BE2C (cell line): ENCODE measurements around the gene GSTM5.
"Not testable (repeated sequence)": the region's sequence is repeated elsewhere in the genome, so short reads cannot be mapped to it uniquely, and the experiment has no call there.

Experiments
- DNase-seq: peaks from one replicate; pipeline ENCODE4 v3.0.0-alpha.2; 2020
- H3K27me3 ChIP-seq: fragments of 250-450 bp; sonication (Bioruptor Pico); 2 replicates; pipeline ENCODE4 v1.5.1; 2020; ENCODE audit warnings: mild to moderate bottlenecking
- H3K36me3 ChIP-seq: fragments of 250-450 bp; sonication (Bioruptor Pico); 2 replicates; pipeline ENCODE4 v1.5.1; 2020; ENCODE audit warnings: mild to moderate bottlenecking
- H3K4me1 ChIP-seq: fragments of 250-450 bp; sonication (Bioruptor Pico); 2 replicates; pipeline ENCODE4 v1.5.1; 2020
- H3K4me3 ChIP-seq: 2 replicates; pipeline ENCODE4 v1.5.1; 2011; ENCODE audit warnings: low read depth, low read length
- H3K9me3 ChIP-seq: fragments of 250-450 bp; sonication (Bioruptor Pico); 2 replicates; pipeline ENCODE4 v1.5.1; 2020
- CTCF ChIP-seq: IDR thresholded peaks from 2 replicates; pipeline ENCODE4 v1.5.1; 2012; ENCODE audit warnings: mild to moderate bottlenecking, low read depth, low read length

GSTM5 gene

GRCh38 chr1:109704173-109704572 lies 7.9 kb upstream of the GSTM5 start:
- no peaks in the 10 kb centered on the region for H3K27me3 ChIP-seq
- TF ChIP-seq CTCF, result peak; percentile 17; the same call in 1 of the 2 replicates
- no peak for DNase-seq
- H3K4me3 ChIP-seq, result no peak overlapping the region
- 0 out of 2 replicates have a peak, but pooled peaks cover 3% of the 10 kb centered on the region for H3K4me1 ChIP-seq
- no peaks in the 10 kb centered on the region for H3K9me3 ChIP-seq
- no peaks in the 10 kb centered on the region for H3K36me3 ChIP-seq

- Histone ChIP-seq H3K4me3 (no peak overlapping the region), H3K9me3 (no peaks in the 10 kb centered on the region), H3K27me3 (no peaks in the 10 kb centered on the region), H3K36me3 (no peaks in the 10 kb centered on the region), H3K4me1 (0 out of 2 replicates have a peak, but pooled peaks cover 3% of the 10 kb centered on the region)
- TF ChIP-seq CTCF, result no peak
- DNase-seq, result no peak
These were observed 6.6 kb upstream of the GSTM5 start for GRCh38 chr1:109705411-109705810.

DNA sequence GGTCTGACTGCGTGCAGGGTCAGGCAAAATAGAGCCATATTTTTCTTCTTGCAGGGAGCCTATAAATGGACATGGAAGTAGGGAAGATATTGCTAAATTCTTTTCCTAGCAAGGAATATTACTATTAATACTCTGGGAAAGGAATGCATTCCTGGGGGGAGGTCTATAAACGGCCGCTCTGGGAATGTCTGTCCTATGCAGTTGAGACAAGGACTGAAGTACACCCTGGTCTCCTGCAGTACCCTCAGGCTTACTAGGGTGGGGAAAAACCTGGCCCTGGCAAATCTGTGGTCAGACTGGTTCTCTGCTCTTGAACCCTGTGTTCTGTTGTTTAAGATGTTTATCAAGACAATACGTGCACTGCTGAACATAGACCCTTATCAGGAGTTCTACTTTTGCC lies 3.1 kb upstream of the GSTM5 start:
- DNase-seq, H3K9me3 ChIP-seq, H3K27me3 ChIP-seq, H3K36me3 ChIP-seq, H3K4me1 ChIP-seq, H3K4me3 ChIP-seq: not testable (repeated sequence)

DNA sequence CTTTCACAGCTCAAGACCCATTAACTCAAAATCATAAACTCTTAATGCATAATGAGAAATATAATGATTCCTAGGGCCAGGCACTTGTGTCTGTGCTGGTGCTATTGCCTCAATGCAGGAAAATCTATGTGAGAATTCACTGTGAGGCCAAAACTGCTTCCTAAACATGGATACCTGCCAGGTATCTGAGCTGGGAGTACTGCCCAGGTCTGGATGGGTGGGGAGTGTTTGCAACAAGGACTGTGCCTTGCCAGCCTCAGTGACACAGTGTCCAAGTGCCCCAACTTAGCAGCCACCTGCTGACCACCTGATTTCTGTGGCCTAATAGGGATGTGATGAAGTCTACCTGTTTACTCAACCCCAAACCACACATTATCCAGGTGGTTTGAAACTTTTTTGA lies 2.2 kb upstream of the GSTM5 start:
- H3K9me3 ChIP-seq, H3K36me3 ChIP-seq, H3K27me3 ChIP-seq, DNase-seq, H3K4me3 ChIP-seq, H3K4me1 ChIP-seq: not testable (repeated sequence)

DNA sequence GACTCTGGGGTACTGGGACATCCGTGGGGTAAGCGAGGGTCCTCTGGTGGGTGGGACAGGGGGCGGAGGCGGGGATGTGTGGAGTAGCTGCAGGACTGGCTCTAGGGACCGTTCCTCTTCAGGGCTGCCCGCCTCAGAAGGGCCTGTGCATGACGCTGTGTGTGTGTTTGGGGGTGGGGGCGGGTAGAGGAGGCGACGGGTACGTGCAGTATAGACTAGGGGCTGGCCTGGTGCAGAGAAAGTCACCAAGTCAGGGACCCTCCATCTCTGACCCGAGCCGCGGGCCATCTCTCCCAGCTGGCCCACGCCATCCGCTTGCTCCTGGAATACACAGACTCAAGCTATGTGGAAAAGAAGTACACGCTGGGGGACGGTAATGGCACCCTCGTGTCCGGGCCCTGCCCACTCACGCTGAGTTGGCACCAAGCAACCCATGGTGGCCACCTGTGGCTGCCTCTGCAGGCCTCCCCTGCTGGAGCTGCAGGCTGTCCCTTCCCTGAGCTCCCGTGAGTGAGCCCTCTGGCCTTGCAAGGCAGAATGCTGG lies 342 bp downstream of the GSTM5 start:
- no peak for DNase-seq
- Histone ChIP-seq H3K4me3 (no peak overlapping the region), H3K4me1 (no peaks in the 10 kb centered on the region), H3K27me3 (no peaks in the 10 kb centered on the region), H3K9me3 (no peaks in the 10 kb centered on the region), H3K36me3 (no peaks in the 10 kb centered on the region)
- TF ChIP-seq CTCF, result no peak

DNA sequence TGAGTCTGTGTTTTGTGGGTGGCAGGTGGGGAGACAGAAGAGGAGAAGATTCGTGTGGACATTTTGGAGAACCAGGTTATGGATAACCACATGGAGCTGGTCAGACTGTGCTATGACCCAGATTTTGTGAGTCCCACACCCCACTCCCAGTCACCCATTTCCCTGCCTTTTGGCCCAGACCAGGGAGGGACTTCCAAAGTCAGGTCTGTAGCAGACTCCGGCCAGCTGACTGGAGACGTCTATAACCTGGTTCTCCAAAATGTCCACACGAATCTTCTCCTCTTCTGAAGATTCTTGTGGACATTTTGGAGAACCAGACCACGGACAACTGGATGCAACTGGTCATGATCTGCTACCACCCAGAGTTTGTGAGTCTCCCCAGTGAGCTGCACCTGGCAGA lies 1.6 kb downstream of the GSTM5 start:
- H3K4me1 ChIP-seq, result no peaks in the 10 kb centered on the region
- TF ChIP-seq CTCF, result no peak
- no peaks in the 10 kb centered on the region for H3K27me3 ChIP-seq
- no peaks in the 10 kb centered on the region for H3K9me3 ChIP-seq
- H3K36me3 ChIP-seq, result no peaks in the 10 kb centered on the region
- H3K4me3 ChIP-seq, result no peak overlapping the region
- DNase-seq, result no peak

- TF ChIP-seq CTCF, result no peak
- no peaks in the 10 kb centered on the region for H3K9me3 ChIP-seq
- no peaks in the 10 kb centered on the region for H3K4me1 ChIP-seq
- H3K27me3 ChIP-seq, result no peaks in the 10 kb centered on the region
- no peaks in the 10 kb centered on the region for H3K36me3 ChIP-seq
- no peak for DNase-seq
- no peak overlapping the region for H3K4me3 ChIP-seq
These were observed 2.8 kb downstream of the GSTM5 start for GRCh38 chr1:109714661-109715372.
